Lower leg skin (tissue), 4 donors: ENCODE data around the gene FNDC3B. TPM values are rescaled to one million over a fixed set of nuclear protein-coding genes. Genes with fewer than 3 reads are reported as not detected.

ENCODE experiments used
- DNase-seq, 2 donors: peaks; one replicate each; pipeline ENCODE4 v3.0.0-alpha.2; 2019; ENCODE audit warnings: low spot score in 2 of 2
- H3K4me3 ChIP-seq: fragments of 200-600 bp; sonication (generic); 2 replicates; pipeline ENCODE4 v1.5.1; 2017; ENCODE audit warnings: mild to moderate bottlenecking, low read depth; ENCODE audit not compliant: poor library complexity, severe bottlenecking
- CTCF ChIP-seq, 3 donors: fragments of 450-650 bp; IDR thresholded peaks; one replicate each; pipeline ENCODE4 v1.5.1; 2016; ENCODE audit warnings: antibody characterized with exemption in 3 of 3, mild to moderate bottlenecking in 3 of 3, moderate library complexity in 2 of 3
- POLR2A ChIP-seq, 2 donors: fragments of 450-650 bp; IDR thresholded peaks; one replicate each; pipeline ENCODE4 v1.6.1; 2016 to 2017; ENCODE audit warnings: antibody characterized with exemption in 2 of 2, mild to moderate bottlenecking in 1 of 2, moderate library complexity in 1 of 2
- WGBS, 2 donors: methylation state at CpG; one replicate each; pipeline ENCODE4 v1.1.5; 2018; 5-methylcytosine and 5-hydroxymethylcytosine counted together
- intact Hi-C: fragments of 100-400 bp; cut with DNase I; formaldehyde crosslinking; loops from one replicate; pipeline ENCODE4 v1.15.0; 2023; ENCODE audit warnings: low total_unique reads
- total RNA-seq, 4 donors: library from RNA; depleted of rRNA; stranded (reverse); fragments of >200 nt; gene quantifications; one replicate each; pipeline ENCODE4 v1.1.0, GENCODE V29; 2016

Gene FNDC3B
- total RNA-seq, 4 donors from 2014 or later, result 22.9 to 39.3 (median 23.2) TPM

- TF ChIP-seq CTCF (IDR thresholded peaks at IDR 0.05) (no peak), POLR2A (IDR thresholded peaks at IDR 0.05) (no peak)
- intact Hi-C loops, result no loop called here
- DNase-seq, result no peak
- WGBS, 2 donors, result 74 to 82% methylated on average over 18 to 19 of the region's 20 CpGs
- no peak overlapping the region for H3K4me3 ChIP-seq
Measured at GRCh38 chr3:172208586-172209332, 169.4 kb downstream of the FNDC3B start.

- intact Hi-C loops, result no loop called here
- TF ChIP-seq POLR2A (IDR thresholded peaks at IDR 0.05) (no peak), CTCF (IDR thresholded peaks at IDR 0.05) (no peak)
- no peak for DNase-seq
- 78 to 82% methylated on average over 23 to 28 of the region's 28 CpGs for WGBS, 2 donors
- no peak overlapping the region for H3K4me3 ChIP-seq
Measured at GRCh38 chr3:172209333-172210321, 170.2 kb downstream of the FNDC3B start.

- 55 to 63% methylated on average over 4 of the region's 4 CpGs for WGBS, 2 donors
- DNase-seq, result no peak
- intact Hi-C loops, result no loop called here
Measured at GRCh38 chr3:172210355-172210754, 171.0 kb downstream of the FNDC3B start.

GRCh38 chr3:172211123-172211522, 171.7 kb downstream of the FNDC3B start:
- WGBS, 2 donors, result 74 to 85% methylated on average over 2 of the region's 2 CpGs
- TF ChIP-seq POLR2A (IDR thresholded peaks at IDR 0.05), result no peak
- no peak for TF ChIP-seq CTCF (IDR thresholded peaks at IDR 0.05)
- H3K4me3 ChIP-seq, result no peak overlapping the region
- DNase-seq, result no peak
- intact Hi-C loops, result no loop called here

More at GRCh38 chr3:172210355-172210754, 171.0 kb downstream of the FNDC3B start:
- TF ChIP-seq POLR2A (IDR thresholded peaks at IDR 0.05) (no peak), CTCF (IDR thresholded peaks at IDR 0.05) (no peak)
- no peak overlapping the region for H3K4me3 ChIP-seq

- 75 to 76% methylated on average over 2 of the region's 2 CpGs for WGBS, 2 donors
- TF ChIP-seq POLR2A (IDR thresholded peaks at IDR 0.05) (no peak), CTCF (IDR thresholded peaks at IDR 0.05) (no peak)
- no peak overlapping the region for H3K4me3 ChIP-seq
- intact Hi-C loops, result no loop called here
- DNase-seq, result no peak
Measured at GRCh38 chr3:172213200-172213599, 173.8 kb downstream of the FNDC3B start.
